ENCODE results near the gene TAC1. TPM values are rescaled to one million over a fixed set of nuclear protein-coding genes. Genes with fewer than 3 reads are reported as not detected.

TAC1 gene, protein sequence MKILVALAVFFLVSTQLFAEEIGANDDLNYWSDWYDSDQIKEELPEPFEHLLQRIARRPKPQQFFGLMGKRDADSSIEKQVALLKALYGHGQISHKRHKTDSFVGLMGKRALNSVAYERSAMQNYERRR
- total RNA-seq (2022) (0.80 and 2.8 TPM in 2 replicates), Bru-seq, nascent RNA (percentile 30 among the genes with signal in this experiment), BruChase-seq, experiment 1, labeled RNA remaining after a 6-hour chase (percentile 21 among the genes with signal in this experiment), BruChase-seq, experiment 2, labeled RNA remaining after a 2-hour chase (percentile 8 among the genes with signal in this experiment)
- long read RNA-seq, partial matches to known transcripts = 0 of 3 reads
- long read RNA-seq, other reads (novel, unspliced or antisense) = 1 of 3 reads

DNA sequence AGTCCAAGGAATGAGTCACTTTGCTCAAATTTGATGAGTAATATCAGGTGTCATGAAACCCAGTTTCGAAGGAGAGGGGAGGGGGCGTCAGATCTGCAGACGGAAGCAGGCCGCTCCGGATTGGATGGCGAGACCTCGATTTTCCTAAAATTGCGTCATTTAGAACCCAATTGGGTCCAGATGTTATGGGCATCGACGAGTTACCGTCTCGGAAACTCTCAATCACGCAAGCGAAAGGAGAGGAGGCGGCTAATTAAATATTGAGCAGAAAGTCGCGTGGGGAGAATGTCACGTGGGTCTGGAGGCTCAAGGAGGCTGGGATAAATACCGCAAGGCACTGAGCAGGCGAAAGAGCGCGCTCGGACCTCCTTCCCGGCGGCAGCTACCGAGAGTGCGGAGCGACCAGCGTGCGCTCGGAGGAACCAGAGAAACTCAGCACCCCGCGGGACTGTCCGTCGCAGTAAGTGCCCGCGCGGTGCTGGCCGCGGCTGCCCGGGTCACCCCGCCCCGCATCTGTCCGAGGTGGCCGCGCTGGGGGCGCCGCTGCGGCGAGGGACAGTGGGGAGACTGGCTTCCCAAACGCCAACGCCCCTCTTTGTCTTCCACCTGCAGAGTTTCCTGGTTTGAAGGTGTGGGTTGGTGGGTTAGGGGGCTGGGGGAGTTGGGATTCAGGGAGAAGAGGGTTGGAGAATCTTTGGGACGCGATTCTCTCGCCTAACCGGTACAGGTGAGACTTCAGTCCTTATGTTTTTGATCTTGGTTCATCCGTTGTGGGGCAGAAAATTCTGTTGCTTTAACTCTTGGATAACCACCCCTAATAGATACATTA, at the start of gene TAC1:
Gene TAC1, plus strand, starts transcription at position 351 of the 829 bp plus-strand sequence. CDS start 527 bp downstream, outside the sequence.
- Mint-ChIP-seq H3K4me1 (ENCODE audit: low read depth, unreplicated experiment) (no peaks in the 10 kb centered on the region), H3K27ac (ENCODE audit: unreplicated experiment) (no peak within 1 kb of the TSS), H3K36me3 (ENCODE audit: insufficient read depth, unreplicated experiment) (peaks cover 7% of the 10 kb centered on the region), H3K27me3 (ENCODE audit: unreplicated experiment) (peaks cover 18% of the 10 kb centered on the region), H3K9me3 (ENCODE audit: low read depth, unreplicated experiment) (no peaks in the 10 kb centered on the region), H3K4me3 (ENCODE audit: low read depth, unreplicated experiment) (peak within 1 kb of the TSS; percentile 63)
- CTCF ChIA-PET = no interaction called here
- no peak for DNase-seq
- TF ChIP-seq, protein P1, sequence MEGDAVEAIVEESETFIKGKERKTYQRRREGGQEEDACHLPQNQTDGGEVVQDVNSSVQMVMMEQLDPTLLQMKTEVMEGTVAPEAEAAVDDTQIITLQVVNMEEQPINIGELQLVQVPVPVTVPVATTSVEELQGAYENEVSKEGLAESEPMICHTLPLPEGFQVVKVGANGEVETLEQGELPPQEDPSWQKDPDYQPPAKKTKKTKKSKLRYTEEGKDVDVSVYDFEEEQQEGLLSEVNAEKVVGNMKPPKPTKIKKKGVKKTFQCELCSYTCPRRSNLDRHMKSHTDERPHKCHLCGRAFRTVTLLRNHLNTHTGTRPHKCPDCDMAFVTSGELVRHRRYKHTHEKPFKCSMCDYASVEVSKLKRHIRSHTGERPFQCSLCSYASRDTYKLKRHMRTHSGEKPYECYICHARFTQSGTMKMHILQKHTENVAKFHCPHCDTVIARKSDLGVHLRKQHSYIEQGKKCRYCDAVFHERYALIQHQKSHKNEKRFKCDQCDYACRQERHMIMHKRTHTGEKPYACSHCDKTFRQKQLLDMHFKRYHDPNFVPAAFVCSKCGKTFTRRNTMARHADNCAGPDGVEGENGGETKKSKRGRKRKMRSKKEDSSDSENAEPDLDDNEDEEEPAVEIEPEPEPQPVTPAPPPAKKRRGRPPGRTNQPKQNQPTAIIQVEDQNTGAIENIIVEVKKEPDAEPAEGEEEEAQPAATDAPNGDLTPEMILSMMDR (IDR thresholded peaks at IDR 0.05; ENCODE audit: unreplicated experiment) = no peak
- no TSS peak for BruUV-seq (replicated peaks)
- intact Hi-C loops (cut with micrococcal nuclease; ENCODE audit: unreplicated experiment) = loop anchor here (10.0 kb wide), 1 partner anchor 127 kb away; no protein-coding TSS in a partner anchor

DNA sequence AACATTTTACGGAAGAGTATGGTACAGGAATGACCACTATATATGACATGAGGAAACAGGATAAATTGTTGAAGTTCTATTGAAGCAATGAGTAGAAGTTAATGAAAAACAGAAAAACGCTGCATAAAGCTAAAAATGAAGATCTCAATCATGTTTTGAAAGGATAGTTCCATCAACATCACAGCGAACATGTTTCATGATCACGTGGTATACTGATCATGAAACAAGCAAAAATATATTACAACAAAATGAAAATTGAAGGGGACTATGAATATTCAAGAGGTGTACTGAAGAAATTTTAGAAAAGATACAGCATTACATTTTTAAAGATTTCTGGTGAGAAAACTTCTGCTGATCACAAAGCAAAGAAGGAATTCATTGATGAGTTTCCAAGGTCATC, 45.9 kb upstream of the TAC1 start:
- H3K36me3 Mint-ChIP-seq (ENCODE audit: insufficient read depth, unreplicated experiment) = no peaks in the 10 kb centered on the region
- BruUV-seq (replicated peaks) = no TSS peak
- no peaks in the 10 kb centered on the region for H3K9me3 Mint-ChIP-seq (ENCODE audit: low read depth, unreplicated experiment)
- no peak overlapping the region for H3K4me3 Mint-ChIP-seq (ENCODE audit: low read depth, unreplicated experiment)
- peaks cover 21% of the 10 kb centered on the region for H3K27me3 Mint-ChIP-seq (ENCODE audit: unreplicated experiment)
- no peak for DNase-seq
- intact Hi-C loops (cut with micrococcal nuclease; ENCODE audit: unreplicated experiment) = no loop called here
- no peak overlapping the region for H3K27ac Mint-ChIP-seq (ENCODE audit: unreplicated experiment)
- TF ChIP-seq, protein P1 (IDR thresholded peaks at IDR 0.05; ENCODE audit: unreplicated experiment) = no peak
- H3K4me1 Mint-ChIP-seq (ENCODE audit: low read depth, unreplicated experiment) = no peaks in the 10 kb centered on the region
- CTCF ChIA-PET = no interaction called here

DNA sequence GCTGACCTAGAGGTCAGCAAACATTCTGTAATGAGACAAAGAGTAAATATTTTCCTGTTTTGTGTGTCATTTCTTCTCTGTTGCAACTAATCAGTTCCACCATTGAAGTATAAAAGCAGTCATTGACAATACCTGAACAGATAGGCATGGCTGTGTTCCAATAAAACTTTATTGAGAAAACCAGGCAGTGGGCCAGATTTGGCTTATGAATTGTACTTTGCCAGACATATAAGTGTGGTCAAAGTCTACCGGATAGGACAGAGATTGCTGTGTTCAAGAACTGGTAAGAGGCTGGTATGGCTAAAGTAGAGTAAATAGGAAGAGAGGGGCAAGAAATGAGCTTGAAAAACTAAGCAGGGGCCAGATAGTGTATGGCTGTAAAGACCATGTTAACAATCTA, 38.3 kb upstream of the TAC1 start:
- DNase-seq = no peak
- intact Hi-C loops (cut with micrococcal nuclease; ENCODE audit: unreplicated experiment) = no loop called here
- H3K9me3 Mint-ChIP-seq (ENCODE audit: low read depth, unreplicated experiment) = peaks cover 2% of the 10 kb centered on the region
- no peak overlapping the region for H3K4me3 Mint-ChIP-seq (ENCODE audit: low read depth, unreplicated experiment)
- TF ChIP-seq, protein P1 (IDR thresholded peaks at IDR 0.05; ENCODE audit: unreplicated experiment) = no peak
- CTCF ChIA-PET = no interaction called here
- no peak overlapping the region for H3K27ac Mint-ChIP-seq (ENCODE audit: unreplicated experiment)
- no peaks in the 10 kb centered on the region for H3K27me3 Mint-ChIP-seq (ENCODE audit: unreplicated experiment)
- no peaks in the 10 kb centered on the region for H3K4me1 Mint-ChIP-seq (ENCODE audit: low read depth, unreplicated experiment)
- BruUV-seq (replicated peaks) = no TSS peak
- H3K36me3 Mint-ChIP-seq (ENCODE audit: insufficient read depth, unreplicated experiment) = no peaks in the 10 kb centered on the region

DNA sequence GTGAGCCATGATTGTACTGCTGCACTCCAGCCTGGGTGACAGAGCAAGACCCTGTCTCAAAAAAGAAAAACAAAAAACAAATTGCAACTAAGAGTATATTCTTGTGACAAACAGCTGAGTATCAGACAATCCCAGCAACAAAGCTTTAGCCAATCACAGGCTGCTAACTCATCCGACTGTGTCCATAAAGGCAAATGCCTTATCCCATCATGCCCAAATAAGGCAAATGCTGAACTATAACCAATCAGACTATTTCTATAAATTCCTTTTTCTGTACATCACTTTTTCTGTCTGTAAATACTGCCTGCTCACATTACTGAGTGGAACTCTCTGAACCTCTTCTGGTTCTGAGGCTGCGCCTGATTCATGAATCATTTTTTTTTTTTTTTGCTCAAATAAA, 37.5 kb upstream of the TAC1 start:
- Mint-ChIP-seq H3K36me3 (ENCODE audit: insufficient read depth, unreplicated experiment) (no peaks in the 10 kb centered on the region), H3K4me1 (ENCODE audit: low read depth, unreplicated experiment) (no peaks in the 10 kb centered on the region), H3K27ac (ENCODE audit: unreplicated experiment) (no peak overlapping the region), H3K4me3 (ENCODE audit: low read depth, unreplicated experiment) (no peak overlapping the region), H3K27me3 (ENCODE audit: unreplicated experiment) (no peaks in the 10 kb centered on the region), H3K9me3 (ENCODE audit: low read depth, unreplicated experiment) (peaks cover 2% of the 10 kb centered on the region)
- BruUV-seq (replicated peaks) = no TSS peak
- intact Hi-C loops (cut with micrococcal nuclease; ENCODE audit: unreplicated experiment) = no loop called here
- CTCF ChIA-PET = interaction anchor here (0.7 kb wide), 1 partner anchor 24 kb away, joined by 4 read pairs; no protein-coding TSS in a partner anchor
- TF ChIP-seq, protein P1 (IDR thresholded peaks at IDR 0.05; ENCODE audit: unreplicated experiment) = no peak
- DNase-seq = no peak
